HEK293 (cell line): Measurements from ENCODE around the gene CADPS2.

Experiments used
- CTCF ChIA-PET: fragments of 350-600 bp; formaldehyde crosslinking; extraction: SDS; loops from one replicate; lab custom pipeline; 2021; ENCODE audit warnings: antibody characterized with exemption; lab: Yijun Ruan, JAX
- POLR2A ChIA-PET: fragments of 300-600 bp; formaldehyde crosslinking; extraction: SDS; loops from one replicate; lab custom pipeline; 2020; ENCODE audit warnings: antibody characterized with exemption, inconsistent platforms; lab: Yijun Ruan, JAX
- H3K27ac ChIP-seq: fragments of 200-500 bp; sonication (Bioruptor generic); 2 replicates; pipeline ENCODE4 v1.5.1; 2014; ENCODE audit warnings: low read depth, low read length, control low read depth, inconsistent platforms; ENCODE audit errors: extremely low read depth
- H3K36me3 ChIP-seq, 2 experiments: fragments of 200-500 bp in 1 of 2; sonication (Bioruptor generic) in 1 of 2; 1 replicate in 1 of 2; 2 replicates in 1 of 2; pipeline ENCODE4 v1.5.1; 2014 to 2017; ENCODE audit warnings: inconsistent platforms in 2 of 2, low read length in 2 of 2; ENCODE audit not compliant: control insufficient read depth in 2 of 2, insufficient read depth in 1 of 2
- H3K4me1 ChIP-seq: fragments of 200-500 bp; sonication (Bioruptor generic); 2 replicates; pipeline ENCODE4 v1.5.1; 2014; ENCODE audit warnings: mild to moderate bottlenecking, low read length, inconsistent platforms; ENCODE audit not compliant: control insufficient read depth, insufficient read depth
- H3K4me3 ChIP-seq: 2 replicates; pipeline ENCODE4 v1.5.1; 2011; ENCODE audit warnings: low read depth, mild to moderate bottlenecking, control low read depth, low read length, moderate library complexity
- H3K9me3 ChIP-seq: fragments of 200-500 bp; sonication (Bioruptor generic); 2 replicates; pipeline ENCODE4 v1.5.1; 2014; ENCODE audit warnings: low read depth, low read length, inconsistent platforms; ENCODE audit not compliant: control insufficient read depth, insufficient read depth
- BCL11B ChIP-seq: fragments of 450-650 bp; formaldehyde crosslinking; IDR thresholded peaks from 2 replicates; pipeline ENCODE4 v1.5.1; 2016; ENCODE audit warnings: low read depth, missing biosample characterization, missing genetic modification characterization
- GLI4 ChIP-seq: fragments of 450-650 bp; formaldehyde crosslinking; IDR thresholded peaks from 2 replicates; pipeline ENCODE4 v1.5.1; 2016; ENCODE audit warnings: missing biosample characterization, missing genetic modification characterization
- SCRT2 ChIP-seq: fragments of 450-650 bp; formaldehyde crosslinking; IDR thresholded peaks from 2 replicates; pipeline ENCODE4 v1.5.1; 2016; ENCODE audit warnings: missing biosample characterization, missing genetic modification characterization
- YY2 ChIP-seq: fragments of 450-650 bp; formaldehyde crosslinking; IDR thresholded peaks from 2 replicates; pipeline ENCODE4 v1.5.1; 2016; ENCODE audit warnings: missing biosample characterization, missing genetic modification characterization
- ZBTB17 ChIP-seq: fragments of 450-650 bp; formaldehyde crosslinking; IDR thresholded peaks from 2 replicates; pipeline ENCODE4 v1.5.1; 2016; ENCODE audit warnings: missing biosample characterization, missing genetic modification characterization
- ZBTB20 ChIP-seq: fragments of 450-650 bp; formaldehyde crosslinking; IDR thresholded peaks from 2 replicates; pipeline ENCODE4 v1.5.1; 2016; ENCODE audit warnings: missing biosample characterization, missing genetic modification characterization
- ZNF302 ChIP-seq: fragments of 450-650 bp; formaldehyde crosslinking; IDR thresholded peaks from 2 replicates; pipeline ENCODE4 v1.5.1; 2016; ENCODE audit warnings: missing biosample characterization, missing genetic modification characterization, low read depth
- ZNF473 ChIP-seq: fragments of 450-650 bp; formaldehyde crosslinking; IDR thresholded peaks from 2 replicates; pipeline ENCODE4 v1.5.1; 2017; ENCODE audit warnings: missing biosample characterization, missing genetic modification characterization
- ZNF48 ChIP-seq: fragments of 450-650 bp; formaldehyde crosslinking; IDR thresholded peaks from 2 replicates; pipeline ENCODE4 v1.5.1; 2016; ENCODE audit warnings: missing biosample characterization, missing genetic modification characterization
- ZNF544 ChIP-seq: fragments of 450-650 bp; formaldehyde crosslinking; IDR thresholded peaks from 2 replicates; pipeline ENCODE4 v1.5.0; 2017; ENCODE audit warnings: missing biosample characterization, missing genetic modification characterization
- ZNF701 ChIP-seq: fragments of 450-650 bp; formaldehyde crosslinking; IDR thresholded peaks from 2 replicates; pipeline ENCODE4 v1.5.1; 2016; ENCODE audit warnings: missing biosample characterization, missing genetic modification characterization
- ZSCAN16 ChIP-seq: fragments of 450-650 bp; formaldehyde crosslinking; IDR thresholded peaks from 2 replicates; pipeline ENCODE4 v1.5.1; 2016; ENCODE audit warnings: missing biosample characterization, missing genetic modification characterization
- ZSCAN23 ChIP-seq: fragments of 450-650 bp; formaldehyde crosslinking; IDR thresholded peaks from 2 replicates; pipeline ENCODE4 v1.5.1; 2016; ENCODE audit warnings: missing biosample characterization, missing genetic modification characterization
- TF ChIP-seq, protein P1 (sequence below): fragments of 450-650 bp; formaldehyde crosslinking; IDR thresholded peaks from 2 replicates; pipeline ENCODE4 v1.5.1; 2016; ENCODE audit warnings: missing biosample characterization, missing genetic modification characterization
- TF ChIP-seq, protein P2 (sequence below): fragments of 450-650 bp; formaldehyde crosslinking; IDR thresholded peaks from 2 replicates; pipeline ENCODE4 v1.5.1; 2016; ENCODE audit warnings: missing biosample characterization, missing genetic modification characterization
- TF ChIP-seq, protein P3 (sequence below): fragments of 450-650 bp; formaldehyde crosslinking; IDR thresholded peaks from 2 replicates; pipeline ENCODE4 v1.5.1; 2016; ENCODE audit warnings: missing biosample characterization, missing genetic modification characterization
- TF ChIP-seq, protein P4 (sequence below): fragments of 450-650 bp; formaldehyde crosslinking; IDR thresholded peaks from 2 replicates; pipeline ENCODE4 v1.5.1; 2016; ENCODE audit warnings: missing biosample characterization, missing genetic modification characterization
- TF ChIP-seq, protein P5 (sequence below): fragments of 450-650 bp; formaldehyde crosslinking; conservative IDR thresholded peaks from 2 replicates; pipeline ENCODE4 v1.5.1; 2016; ENCODE audit warnings: low read depth, missing biosample characterization, missing genetic modification characterization

CADPS2 gene

DNA sequence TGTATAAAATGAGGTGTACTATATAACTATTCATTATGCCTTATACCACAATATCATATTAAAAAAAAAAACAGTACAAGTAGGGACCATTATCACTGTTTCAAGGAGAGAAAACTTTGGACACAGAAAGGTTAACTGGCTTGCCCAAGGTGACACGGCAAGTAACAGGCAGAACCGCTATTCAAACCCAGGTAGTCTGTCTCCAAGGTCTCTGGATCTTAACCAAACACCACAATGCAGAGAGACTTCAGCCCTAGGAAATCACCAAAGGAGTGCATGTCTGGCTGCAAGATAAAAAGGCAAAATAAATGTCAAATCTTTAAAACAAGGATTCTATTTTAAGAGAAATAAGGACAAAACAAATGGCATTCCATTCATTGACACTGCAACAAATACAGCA, 56.3 kb downstream of the CADPS2 start:
- CTCF ChIA-PET, result no interaction called here
- no peaks in the 10 kb centered on the region for H3K36me3 ChIP-seq
- POLR2A ChIA-PET, result no interaction called here
- TF ChIP-seq, protein P1, sequence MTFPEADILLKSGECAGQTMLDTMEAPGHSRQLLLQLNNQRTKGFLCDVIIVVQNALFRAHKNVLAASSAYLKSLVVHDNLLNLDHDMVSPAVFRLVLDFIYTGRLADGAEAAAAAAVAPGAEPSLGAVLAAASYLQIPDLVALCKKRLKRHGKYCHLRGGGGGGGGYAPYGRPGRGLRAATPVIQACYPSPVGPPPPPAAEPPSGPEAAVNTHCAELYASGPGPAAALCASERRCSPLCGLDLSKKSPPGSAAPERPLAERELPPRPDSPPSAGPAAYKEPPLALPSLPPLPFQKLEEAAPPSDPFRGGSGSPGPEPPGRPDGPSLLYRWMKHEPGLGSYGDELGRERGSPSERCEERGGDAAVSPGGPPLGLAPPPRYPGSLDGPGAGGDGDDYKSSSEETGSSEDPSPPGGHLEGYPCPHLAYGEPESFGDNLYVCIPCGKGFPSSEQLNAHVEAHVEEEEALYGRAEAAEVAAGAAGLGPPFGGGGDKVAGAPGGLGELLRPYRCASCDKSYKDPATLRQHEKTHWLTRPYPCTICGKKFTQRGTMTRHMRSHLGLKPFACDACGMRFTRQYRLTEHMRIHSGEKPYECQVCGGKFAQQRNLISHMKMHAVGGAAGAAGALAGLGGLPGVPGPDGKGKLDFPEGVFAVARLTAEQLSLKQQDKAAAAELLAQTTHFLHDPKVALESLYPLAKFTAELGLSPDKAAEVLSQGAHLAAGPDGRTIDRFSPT (tag by site-specific recombination), result no peak
- TF ChIP-seq, protein P2, sequence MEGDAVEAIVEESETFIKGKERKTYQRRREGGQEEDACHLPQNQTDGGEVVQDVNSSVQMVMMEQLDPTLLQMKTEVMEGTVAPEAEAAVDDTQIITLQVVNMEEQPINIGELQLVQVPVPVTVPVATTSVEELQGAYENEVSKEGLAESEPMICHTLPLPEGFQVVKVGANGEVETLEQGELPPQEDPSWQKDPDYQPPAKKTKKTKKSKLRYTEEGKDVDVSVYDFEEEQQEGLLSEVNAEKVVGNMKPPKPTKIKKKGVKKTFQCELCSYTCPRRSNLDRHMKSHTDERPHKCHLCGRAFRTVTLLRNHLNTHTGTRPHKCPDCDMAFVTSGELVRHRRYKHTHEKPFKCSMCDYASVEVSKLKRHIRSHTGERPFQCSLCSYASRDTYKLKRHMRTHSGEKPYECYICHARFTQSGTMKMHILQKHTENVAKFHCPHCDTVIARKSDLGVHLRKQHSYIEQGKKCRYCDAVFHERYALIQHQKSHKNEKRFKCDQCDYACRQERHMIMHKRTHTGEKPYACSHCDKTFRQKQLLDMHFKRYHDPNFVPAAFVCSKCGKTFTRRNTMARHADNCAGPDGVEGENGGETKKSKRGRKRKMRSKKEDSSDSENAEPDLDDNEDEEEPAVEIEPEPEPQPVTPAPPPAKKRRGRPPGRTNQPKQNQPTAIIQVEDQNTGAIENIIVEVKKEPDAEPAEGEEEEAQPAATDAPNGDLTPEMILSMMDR, result no peak
- TF ChIP-seq, protein P3, sequence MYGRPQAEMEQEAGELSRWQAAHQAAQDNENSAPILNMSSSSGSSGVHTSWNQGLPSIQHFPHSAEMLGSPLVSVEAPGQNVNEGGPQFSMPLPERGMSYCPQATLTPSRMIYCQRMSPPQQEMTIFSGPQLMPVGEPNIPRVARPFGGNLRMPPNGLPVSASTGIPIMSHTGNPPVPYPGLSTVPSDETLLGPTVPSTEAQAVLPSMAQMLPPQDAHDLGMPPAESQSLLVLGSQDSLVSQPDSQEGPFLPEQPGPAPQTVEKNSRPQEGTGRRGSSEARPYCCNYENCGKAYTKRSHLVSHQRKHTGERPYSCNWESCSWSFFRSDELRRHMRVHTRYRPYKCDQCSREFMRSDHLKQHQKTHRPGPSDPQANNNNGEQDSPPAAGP (tag by site-specific recombination), result no peak
- no peak for TF ChIP-seq ZSCAN16 (tag by site-specific recombination)
- TF ChIP-seq ZBTB20 (tag by site-specific recombination), result no peak
- no peak for TF ChIP-seq GLI4
- TF ChIP-seq ZNF544 (tag by site-specific recombination), result no peak
- TF ChIP-seq ZNF48, result no peak
- no peak for TF ChIP-seq ZNF302
- TF ChIP-seq, protein P4, sequence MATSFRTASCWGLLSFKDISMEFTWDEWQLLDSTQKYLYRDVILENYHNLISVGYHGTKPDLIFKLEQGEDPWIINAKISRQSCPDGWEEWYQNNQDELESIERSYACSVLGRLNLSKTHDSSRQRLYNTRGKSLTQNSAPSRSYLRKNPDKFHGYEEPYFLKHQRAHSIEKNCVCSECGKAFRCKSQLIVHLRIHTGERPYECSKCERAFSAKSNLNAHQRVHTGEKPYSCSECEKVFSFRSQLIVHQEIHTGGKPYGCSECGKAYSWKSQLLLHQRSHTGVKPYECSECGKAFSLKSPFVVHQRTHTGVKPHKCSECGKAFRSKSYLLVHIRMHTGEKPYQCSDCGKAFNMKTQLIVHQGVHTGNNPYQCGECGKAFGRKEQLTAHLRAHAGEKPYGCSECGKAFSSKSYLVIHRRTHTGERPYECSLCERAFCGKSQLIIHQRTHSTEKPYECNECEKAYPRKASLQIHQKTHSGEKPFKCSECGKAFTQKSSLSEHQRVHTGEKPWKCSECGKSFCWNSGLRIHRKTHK (tag by site-specific recombination), result no peak
- no peak for TF ChIP-seq ZNF473 (tag by site-specific recombination)
- TF ChIP-seq, protein P5, sequence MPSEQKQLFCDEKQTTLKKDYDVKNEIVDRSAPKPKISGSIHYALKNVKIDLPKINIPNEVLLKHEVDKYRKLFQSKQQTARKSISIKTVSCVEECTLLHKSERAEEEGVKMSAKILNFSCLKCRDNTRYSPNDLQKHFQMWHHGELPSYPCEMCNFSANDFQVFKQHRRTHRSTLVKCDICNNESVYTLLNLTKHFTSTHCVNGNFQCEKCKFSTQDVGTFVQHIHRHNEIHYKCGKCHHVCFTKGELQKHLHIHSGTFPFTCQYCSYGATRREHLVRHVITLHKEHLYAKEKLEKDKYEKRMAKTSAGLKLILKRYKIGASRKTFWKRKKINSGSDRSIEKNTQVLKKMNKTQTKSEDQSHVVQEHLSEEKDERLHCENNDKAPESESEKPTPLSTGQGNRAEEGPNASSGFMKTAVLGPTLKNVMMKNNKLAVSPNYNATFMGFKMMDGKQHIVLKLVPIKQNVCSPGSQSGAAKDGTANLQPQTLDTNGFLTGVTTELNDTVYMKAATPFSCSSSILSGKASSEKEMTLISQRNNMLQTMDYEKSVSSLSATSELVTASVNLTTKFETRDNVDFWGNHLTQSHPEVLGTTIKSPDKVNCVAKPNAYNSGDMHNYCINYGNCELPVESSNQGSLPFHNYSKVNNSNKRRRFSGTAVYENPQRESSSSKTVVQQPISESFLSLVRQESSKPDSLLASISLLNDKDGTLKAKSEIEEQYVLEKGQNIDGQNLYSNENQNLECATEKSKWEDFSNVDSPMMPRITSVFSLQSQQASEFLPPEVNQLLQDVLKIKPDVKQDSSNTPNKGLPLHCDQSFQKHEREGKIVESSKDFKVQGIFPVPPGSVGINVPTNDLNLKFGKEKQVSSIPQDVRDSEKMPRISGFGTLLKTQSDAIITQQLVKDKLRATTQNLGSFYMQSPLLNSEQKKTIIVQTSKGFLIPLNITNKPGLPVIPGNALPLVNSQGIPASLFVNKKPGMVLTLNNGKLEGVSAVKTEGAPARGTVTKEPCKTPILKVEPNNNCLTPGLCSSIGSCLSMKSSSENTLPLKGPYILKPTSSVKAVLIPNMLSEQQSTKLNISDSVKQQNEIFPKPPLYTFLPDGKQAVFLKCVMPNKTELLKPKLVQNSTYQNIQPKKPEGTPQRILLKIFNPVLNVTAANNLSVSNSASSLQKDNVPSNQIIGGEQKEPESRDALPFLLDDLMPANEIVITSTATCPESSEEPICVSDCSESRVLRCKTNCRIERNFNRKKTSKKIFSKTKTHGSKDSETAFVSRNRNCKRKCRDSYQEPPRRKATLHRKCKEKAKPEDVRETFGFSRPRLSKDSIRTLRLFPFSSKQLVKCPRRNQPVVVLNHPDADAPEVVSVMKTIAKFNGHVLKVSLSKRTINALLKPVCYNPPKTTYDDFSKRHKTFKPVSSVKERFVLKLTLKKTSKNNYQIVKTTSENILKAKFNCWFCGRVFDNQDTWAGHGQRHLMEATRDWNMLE, result no peak
- TF ChIP-seq YY2 (tag by site-specific recombination), result no peak
- TF ChIP-seq ZSCAN23 (tag by site-specific recombination), result no peak
- no peak for TF ChIP-seq ZNF701
- TF ChIP-seq ZBTB17 (tag by site-specific recombination), result no peak
- TF ChIP-seq SCRT2, result no peak
- TF ChIP-seq BCL11B (tag by site-specific recombination), result no peak
- no peak overlapping the region for H3K4me3 ChIP-seq
- no peaks in the 10 kb centered on the region for H3K4me1 ChIP-seq
- H3K27ac ChIP-seq, result no peak overlapping the region
- no peaks in the 10 kb centered on the region for H3K9me3 ChIP-seq
